HG02642 (cell line): Measurements from ENCODE around the gene NPM3.

ENCODE experiments used
- ATAC-seq: cut with Tn5 transposase; IDR thresholded peaks from one replicate; pipeline ENCODE4 v1.9.1; 2021; ENCODE audit warnings: mild to moderate bottlenecking; ENCODE audit not compliant: unreplicated experiment, poor library complexity

NPM3 gene

GRCh38 chr10:101762736-101763135 is 20.5 kb downstream of the NPM3 start:
- ATAC-seq, result no peak

DNA sequence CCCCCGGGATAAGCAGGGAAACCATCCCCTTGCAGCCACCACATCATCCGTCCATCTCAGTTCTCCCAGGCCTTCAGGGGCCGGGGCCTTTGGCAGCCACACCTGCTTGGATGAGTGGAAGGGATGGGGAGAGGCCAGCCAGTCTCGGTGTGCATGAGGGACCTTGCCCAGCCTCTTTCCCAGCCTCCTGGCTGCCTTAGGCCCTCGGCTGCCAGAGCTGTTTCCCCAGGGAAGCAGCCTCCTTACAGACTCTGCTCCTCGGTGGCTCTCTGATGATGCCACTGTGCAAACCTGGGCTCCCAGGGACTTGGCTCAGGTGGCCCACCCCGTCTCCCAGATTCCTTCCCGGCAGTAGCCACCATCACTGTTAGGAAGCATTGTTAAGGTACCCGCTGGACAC is 22.0 kb downstream of the NPM3 start:
- no peak for ATAC-seq

DNA sequence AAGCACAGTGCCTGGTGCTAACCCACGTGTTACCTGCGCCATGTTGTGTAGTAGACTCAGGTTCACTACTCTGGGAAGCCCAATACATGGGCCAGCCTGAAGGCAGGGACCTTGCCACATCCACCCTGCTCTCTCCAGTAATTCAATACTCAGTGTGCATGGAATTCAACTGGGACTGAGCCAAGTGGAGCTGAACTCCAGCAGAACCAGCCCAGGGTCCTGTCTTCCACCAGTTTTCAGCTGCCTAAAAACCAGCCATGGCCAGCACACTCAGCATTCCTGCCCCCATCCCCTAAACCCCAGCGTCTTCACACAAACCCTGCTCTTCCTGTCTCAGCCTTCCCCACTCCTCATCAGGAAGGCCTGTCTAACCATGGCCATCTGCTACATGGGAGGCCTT is 22.7 kb downstream of the NPM3 start:
- no peak for ATAC-seq

DNA sequence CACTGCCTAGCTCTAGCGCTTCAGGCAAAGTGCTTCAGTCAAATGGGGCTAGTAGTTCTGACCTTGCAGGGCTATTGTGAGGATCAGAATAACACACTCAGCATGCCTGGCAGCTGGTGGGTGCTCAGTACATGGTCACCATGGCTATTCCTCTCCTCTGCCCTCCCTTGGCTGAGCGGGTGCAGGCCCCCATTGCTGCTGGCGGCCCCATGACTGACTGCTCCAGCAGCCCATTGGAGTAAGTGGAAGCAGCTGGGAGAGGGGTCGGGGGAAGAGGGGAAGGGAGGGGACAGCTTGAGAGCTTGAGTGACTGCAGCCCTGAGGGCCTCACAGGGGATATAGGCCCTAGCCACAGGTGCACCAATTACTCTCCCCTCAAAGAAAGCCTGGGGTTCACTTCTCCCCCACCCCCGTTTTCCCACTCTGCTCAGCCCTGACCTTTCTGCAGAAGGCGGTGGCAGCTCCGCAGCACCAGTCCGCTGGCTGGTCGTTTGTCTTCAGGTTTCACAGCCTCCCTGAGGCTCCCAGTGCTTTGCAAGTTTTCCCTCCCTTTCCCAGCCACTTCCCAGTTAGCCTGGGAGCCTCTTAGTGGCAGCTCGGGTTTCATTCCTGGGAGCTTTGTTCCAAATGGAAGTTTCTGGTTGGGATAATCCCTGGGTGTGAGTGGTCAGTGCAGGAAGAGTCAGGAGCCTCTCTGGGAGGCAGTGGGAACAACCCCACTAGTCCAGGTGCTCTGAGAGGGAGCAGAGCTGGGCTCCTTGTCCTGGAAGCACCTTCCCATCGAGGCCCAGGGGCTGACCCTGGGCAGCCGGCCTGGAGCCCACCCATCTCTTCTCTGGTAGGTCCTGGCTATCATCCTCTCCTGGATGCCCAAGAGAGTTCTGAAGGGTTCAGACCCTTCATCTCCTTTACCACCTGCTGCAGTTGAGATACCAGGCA is 23.7 kb downstream of the NPM3 start:
- no peak for ATAC-seq

DNA sequence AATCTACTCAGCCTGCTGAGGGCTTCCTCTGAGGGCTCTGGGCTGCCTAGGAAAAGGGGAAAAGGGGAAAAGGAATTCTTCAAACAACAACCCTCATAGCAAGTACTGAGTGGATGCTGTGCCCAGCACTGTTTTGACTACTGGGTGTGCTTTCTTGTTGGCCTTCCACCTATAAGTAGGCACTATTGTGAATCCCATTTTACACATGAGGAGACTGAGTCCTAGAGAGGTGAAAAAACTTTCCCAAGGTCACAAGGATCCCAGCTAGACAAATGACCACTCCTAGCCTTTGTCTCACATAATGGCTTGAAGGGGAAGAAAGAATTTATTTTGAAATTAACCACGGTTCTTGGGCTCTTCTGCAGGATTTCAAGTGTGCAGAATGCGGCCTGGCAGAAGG is 24.4 kb downstream of the NPM3 start:
- ATAC-seq, result no peak

GRCh38 chr10:101752241-101752640 is 31.0 kb downstream of the NPM3 start:
- no peak for ATAC-seq

DNA sequence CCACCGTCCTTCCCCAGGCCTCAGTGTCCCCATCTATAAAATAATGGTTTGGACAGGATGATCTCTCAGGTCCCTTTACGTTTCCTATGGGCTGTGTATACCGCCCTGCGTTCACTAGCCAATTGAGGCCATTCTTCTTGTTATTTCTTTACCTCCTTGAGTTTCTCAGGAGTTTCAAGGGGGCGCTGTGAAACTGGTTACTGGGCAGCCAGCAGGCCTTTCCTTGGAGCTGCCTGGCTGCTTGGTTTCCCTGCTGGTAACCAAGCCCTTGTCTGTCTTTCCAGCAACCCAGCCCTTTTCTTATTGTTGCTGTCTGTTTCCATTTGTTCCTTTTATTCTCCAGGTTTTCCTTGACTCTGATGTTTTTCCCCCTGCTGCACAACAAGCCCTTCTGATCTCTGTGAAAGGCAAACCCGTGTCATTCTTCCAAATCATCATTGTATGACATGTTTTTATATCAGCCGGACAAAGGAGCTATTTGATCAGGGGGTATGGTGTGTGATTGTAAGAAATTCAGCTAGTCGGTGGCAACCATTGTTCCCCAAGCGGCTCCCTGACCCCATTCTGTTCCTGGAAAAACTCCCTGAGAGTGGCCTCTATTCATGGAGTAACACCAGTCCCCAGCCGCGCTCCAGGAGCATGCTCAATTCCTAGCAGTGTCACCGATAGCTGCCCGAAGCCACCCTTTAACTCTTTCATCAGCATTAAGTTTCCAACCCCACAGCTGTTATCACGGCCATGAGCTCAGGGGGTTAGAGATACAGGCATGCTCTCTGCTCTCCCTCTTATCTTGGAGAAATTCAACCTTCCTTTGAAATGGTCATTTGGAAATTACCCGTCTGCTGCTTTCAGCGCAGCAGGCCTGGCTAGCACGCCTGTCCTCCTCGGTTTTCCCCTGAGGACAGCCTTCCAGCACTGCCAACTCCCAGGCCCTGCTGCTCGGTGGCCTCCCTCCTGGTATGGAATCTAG is 33.9 kb downstream of the NPM3 start:
- ATAC-seq, result no peak

DNA sequence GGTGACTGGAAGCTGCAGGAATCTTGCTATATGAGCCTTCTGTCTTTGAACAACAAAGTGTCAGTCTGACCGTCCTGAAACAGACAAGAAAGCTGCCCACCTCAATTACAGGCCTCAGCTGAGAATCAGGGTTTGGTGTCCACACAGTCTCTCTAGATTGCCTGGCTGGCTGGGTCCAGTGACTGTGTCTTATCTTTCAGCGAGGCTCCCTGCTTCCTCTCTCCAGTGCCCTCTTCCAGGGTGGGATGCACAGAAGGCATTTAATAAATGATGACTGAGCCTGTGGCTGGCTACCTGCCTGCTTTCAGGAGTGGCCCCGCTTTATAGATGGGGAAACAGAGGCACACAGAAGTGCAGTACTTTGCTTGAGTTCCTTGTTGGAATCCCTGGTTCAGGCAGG is 34.8 kb downstream of the NPM3 start:
- ATAC-seq, result no peak

GRCh38 chr10:101745074-101745696 is 38.1 kb downstream of the NPM3 start:
- no peak for ATAC-seq

DNA sequence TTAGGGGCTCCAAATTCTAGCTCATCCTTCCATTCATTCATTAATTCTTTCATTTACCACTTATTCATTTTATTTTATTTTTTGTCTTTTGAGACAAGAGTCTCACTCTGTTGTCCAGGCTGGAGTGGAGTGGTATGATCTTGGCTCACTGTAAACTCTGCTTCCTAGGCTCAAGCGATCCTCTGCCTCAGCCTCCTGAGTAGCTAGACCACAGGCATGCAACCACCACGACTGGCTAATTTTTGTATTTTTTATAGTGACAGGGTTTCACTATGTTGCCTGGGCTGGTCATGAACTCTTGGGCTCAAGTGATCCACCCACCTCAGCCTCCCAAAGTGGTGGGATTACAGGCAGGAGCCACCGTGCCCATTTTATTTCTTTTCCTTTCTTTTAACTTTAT is 39.0 kb downstream of the NPM3 start:
- ATAC-seq, result no peak

- no peak for ATAC-seq
Observed at GRCh38 chr10:101741938-101742337, 41.3 kb downstream of the NPM3 start.

DNA sequence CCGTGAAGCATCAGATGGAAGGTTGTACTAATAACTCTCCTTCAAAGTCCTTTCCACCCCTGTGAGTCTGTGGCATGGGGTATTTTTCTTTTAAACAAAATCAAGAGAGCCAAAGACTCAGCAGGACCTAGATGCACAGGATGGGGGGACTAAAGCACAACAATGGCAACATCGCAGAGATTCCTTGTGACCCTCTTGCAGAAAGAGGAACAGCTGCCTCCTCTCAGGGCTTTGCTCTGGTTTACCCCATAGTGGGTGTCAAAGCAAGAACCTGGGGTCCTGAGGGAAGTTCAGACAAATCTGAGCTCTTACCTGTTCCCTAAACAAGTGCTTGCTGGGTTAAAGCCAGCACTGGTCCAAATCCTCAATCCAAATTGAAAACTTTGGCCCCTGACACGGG is 46.6 kb downstream of the NPM3 start:
- no peak for ATAC-seq

GRCh38 chr10:101732096-101732495 is 51.1 kb downstream of the NPM3 start:
- ATAC-seq, result no peak
